ENCODE measurements around the gene HYI. TPM values are rescaled to one million over a fixed set of nuclear protein-coding genes. Genes with fewer than 3 reads are reported as not detected.
"Not testable (repeated sequence)": the region's sequence is repeated elsewhere in the genome, so short reads cannot be mapped to it uniquely, and the experiment has no call there.

HYI gene
- polyA plus RNA-seq, 1 of the 3 experiments (the other 2 are of a cell fraction), result 11.1 TPM

DNA sequence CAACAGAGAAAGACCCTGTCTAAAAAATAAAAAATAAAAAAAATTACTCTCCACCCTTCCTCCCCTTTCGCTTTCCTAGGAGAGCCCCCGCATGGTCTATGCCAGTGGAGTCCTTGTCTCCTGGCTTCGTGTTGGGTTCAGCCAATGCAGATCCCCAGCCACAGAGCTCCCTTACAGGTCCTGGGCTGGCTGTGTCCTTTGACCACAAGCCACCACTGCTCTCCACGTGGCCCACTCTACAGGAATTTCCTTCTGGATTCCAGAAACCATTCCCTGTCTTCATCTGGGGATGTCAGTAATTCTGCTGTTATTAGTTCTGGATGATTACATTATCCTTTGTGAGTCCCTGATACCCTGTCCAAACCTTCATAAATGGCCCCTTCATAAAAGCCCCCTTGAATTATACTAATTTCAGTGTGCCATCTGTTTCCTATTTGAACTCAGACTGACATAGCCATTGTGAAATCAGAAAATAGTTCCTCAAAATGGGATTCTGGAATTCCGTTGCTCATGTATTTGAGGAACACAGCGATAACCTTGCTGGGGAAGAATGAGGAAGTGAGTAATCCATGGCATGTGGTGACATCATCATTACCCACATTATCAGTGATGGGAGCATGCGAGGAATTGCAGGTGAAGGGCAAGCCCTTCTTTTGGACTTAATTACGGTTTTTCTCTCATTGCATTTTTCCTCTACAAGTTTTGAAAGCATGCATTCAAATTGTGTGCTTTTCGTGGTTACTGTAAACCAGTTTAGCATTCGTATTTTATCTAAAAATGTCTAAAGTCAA lies 22.1 kb upstream of the HYI start:
- CTCF ChIA-PET; H4K20me1 ChIP-seq (ENCODE audit: insufficient read depth); H3K9me3 ChIP-seq; H3K79me2 ChIP-seq (ENCODE audit: insufficient read depth); POLR2A ChIA-PET; DNase-seq; H2AFZ ChIP-seq (ENCODE audit: low read depth); H3K27me3 ChIP-seq (ENCODE audit: insufficient read depth); H3K4me3 ChIP-seq (ENCODE audit: low read depth in 2 of 2, low read length in 1 of 2); H3K36me3 ChIP-seq (replicated peaks in 1 of 2; ENCODE audit: control insufficient read depth in 1 of 2, insufficient read depth in 2 of 2, low read length in 1 of 2); H3K9me2 ChIP-seq: not testable (repeated sequence)
- Histone ChIP-seq H3K27ac (ENCODE audit: low read depth in 2 of 2, low read length in 1 of 2) (peak overlapping the region in 1 of 2 experiments; percentile 67; a peak in 2 of 4 replicates), H3F3A (replicated peaks; ENCODE audit: insufficient read depth) (peaks cover 40% of the 10 kb centered on the region), H3K4me2 (peak overlapping the region; percentile 7; the same call in 1 of the 2 replicates), H3K4me1 (ENCODE audit: control insufficient read depth in 1 of 2, insufficient read depth in 2 of 2, low read depth in 1 of 2, low read length in 1 of 2) (peaks cover 10 to 37% of the 10 kb centered on the region in 2 experiments), H3K9ac (peak overlapping the region; percentile 20; the same call in 1 of the 2 replicates)
- 33% methylated on average over 10 of the region's 10 CpGs for WGBS (ENCODE audit: low lambda C conversion rate)
- TF ChIP-seq RXRA (IDR thresholded peaks at IDR 0.05; ENCODE audit: borderline replicate concordance, low read depth) (0 out of 2 replicates have a peak, but pooled peaks have one; percentile 23), FOSL2 (IDR thresholded peaks at IDR 0.05; ENCODE audit: borderline replicate concordance, low read depth) (peak; percentile 52; the same call in 1 of the 2 replicates), EP300 (IDR thresholded peaks at IDR 0.05; ENCODE audit: borderline replicate concordance in 1 of 2, low read depth in 1 of 2, low read length in 1 of 2) (peak in 1 of 2 experiments; percentile 64; a peak in 2 of 4 replicates), PBX3 (IDR thresholded peaks at IDR 0.05) (peak; percentile 23; the same call in 1 of the 2 replicates), JUND (IDR thresholded peaks at IDR 0.05) (peak; percentile 53), USF1 (IDR thresholded peaks at IDR 0.05; ENCODE audit: borderline replicate concordance, low read depth) (peak; percentile 31; the same call in 1 of the 2 replicates), TEAD4 (IDR thresholded peaks at IDR 0.05; ENCODE audit: borderline replicate concordance, insufficient read depth) (peak; percentile 66; the same call in 1 of the 2 replicates), TCF12 (IDR thresholded peaks at IDR 0.05) (peak; percentile 82), ELF1 (IDR thresholded peaks at IDR 0.05) (peak; percentile 70)
- TF ChIP-seq, protein P1, sequence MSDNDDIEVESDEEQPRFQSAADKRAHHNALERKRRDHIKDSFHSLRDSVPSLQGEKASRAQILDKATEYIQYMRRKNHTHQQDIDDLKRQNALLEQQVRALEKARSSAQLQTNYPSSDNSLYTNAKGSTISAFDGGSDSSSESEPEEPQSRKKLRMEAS (IDR thresholded peaks at IDR 0.05; ENCODE audit: low read depth), result peak; percentile 67

DNA sequence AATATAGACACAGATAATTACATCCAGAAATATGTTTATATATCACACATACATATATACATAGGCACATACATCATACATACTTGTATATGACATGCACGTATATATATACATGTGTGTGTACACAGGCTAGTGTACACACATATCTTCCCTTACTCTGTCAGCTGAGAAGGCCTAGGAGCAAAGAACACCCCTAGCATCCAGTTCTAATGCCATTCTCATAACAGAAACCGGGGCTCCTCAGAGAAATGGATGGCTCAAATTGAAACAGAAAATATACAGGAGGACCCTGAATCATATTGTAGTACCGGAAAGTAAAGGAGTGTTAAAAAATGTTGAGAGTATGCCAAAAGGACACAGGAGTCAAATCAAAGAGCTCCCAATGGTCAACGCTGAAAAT lies 19.7 kb upstream of the HYI start:
- peaks cover 40% of the 10 kb centered on the region for H3F3A ChIP-seq (replicated peaks; ENCODE audit: insufficient read depth)
- H3K36me3 ChIP-seq (replicated peaks in 1 of 2; ENCODE audit: control insufficient read depth in 1 of 2, insufficient read depth in 2 of 2, low read length in 1 of 2), result no peaks in the 10 kb centered on the region
- ChIA-PET POLR2A (no interaction called here), CTCF (no interaction called here)
- 89% methylated on average over 4 of the region's 4 CpGs for WGBS (ENCODE audit: low lambda C conversion rate)
- no peaks in the 10 kb centered on the region for H3K79me2 ChIP-seq (ENCODE audit: insufficient read depth)
- peak overlapping the region; percentile 72 for H3K4me2 ChIP-seq
- no peaks in the 10 kb centered on the region for H3K9me3 ChIP-seq
- peak overlapping the region; percentile 52; the same call in 1 of the 2 replicates for H2AFZ ChIP-seq (ENCODE audit: low read depth)
- H4K20me1 ChIP-seq (ENCODE audit: insufficient read depth), result no peaks in the 10 kb centered on the region
- no peak for TF ChIP-seq GATA2 (CRISPR knock-in tag; IDR thresholded peaks at IDR 0.05)
- H3K4me1 ChIP-seq (ENCODE audit: control insufficient read depth in 1 of 2, insufficient read depth in 2 of 2, low read depth in 1 of 2, low read length in 1 of 2), result peaks cover 10 to 37% of the 10 kb centered on the region in 2 experiments
- H3K9ac ChIP-seq, result peak overlapping the region; percentile 68; the same call in 1 of the 2 replicates
- H3K4me3 ChIP-seq (ENCODE audit: low read depth in 2 of 2, low read length in 1 of 2), result 0 out of 4 replicates have a peak overlapping the region, but pooled peaks of 1 of the 2 experiments have one; percentile 42
- no peaks in the 10 kb centered on the region for H3K27me3 ChIP-seq (ENCODE audit: insufficient read depth)
- H3K27ac ChIP-seq (ENCODE audit: low read depth in 2 of 2, low read length in 1 of 2), result peak overlapping the region in 1 of 2 experiments; percentile 96; a peak in 3 of 4 replicates
- DNase-seq, result no peak
- no peaks in the 10 kb centered on the region for H3K9me2 ChIP-seq

Measured in SK-N-SH (cell line).